ENCODE results near the gene THAP5. TPM values are rescaled to one million over a fixed set of nuclear protein-coding genes. Genes with fewer than 3 reads are reported as not detected.

Gene THAP5
- total and polyA plus RNA-seq, 4 donors = 11.3 to 29.9 (median 15.5) TPM

- peak; percentile 57 for TF ChIP-seq ATF3 (IDR thresholded peaks at IDR 0.05)
- TF ChIP-seq RAD21 (IDR thresholded peaks at IDR 0.05) = no peak
- TF ChIP-seq EGR1 (IDR thresholded peaks at IDR 0.05; ENCODE audit: low read depth in 2 of 2) = peak; percentile 93 to 95
- TF ChIP-seq JUND (IDR thresholded peaks at IDR 0.05) = no peak
- peak; percentile 90 for TF ChIP-seq REST (IDR thresholded peaks at IDR 0.05)
Observed at GRCh38 chr7:108525985-108526767, 43.3 kb downstream of the THAP5 start, which contains the start of gene PNPLA8 (continued).

GRCh38 chr7:108525327-108525984, 44.0 kb downstream of the THAP5 start:
- Histone ChIP-seq H3K9me3 (ENCODE audit: control insufficient read depth in 4 of 4, low read length in 3 of 4) (no peaks in the 10 kb centered on the region), H3K9ac (ENCODE audit: low read depth in 1 of 2, low read length in 2 of 2) (peak overlapping the region; percentile 93 to 99), H3K4me1 (ENCODE audit: control insufficient read depth in 4 of 4, insufficient read depth in 4 of 4, low read length in 3 of 4) (peaks cover 3 to 27% (median 14%) of the 10 kb centered on the region in 4 donors), H3K27me3 (ENCODE audit: control insufficient read depth in 4 of 4, insufficient read depth in 4 of 4, low read length in 3 of 4) (no peaks in the 10 kb centered on the region), H3K4me3 (ENCODE audit: low read depth in 1 of 3, low read length in 3 of 3) (peak overlapping the region; percentile 59 to 97 (median 82)), H3K27ac (ENCODE audit: low read depth in 1 of 2, low read length in 2 of 2) (peak overlapping the region; percentile 97 to 100), H3K36me3 (ENCODE audit: control insufficient read depth in 4 of 4, insufficient read depth in 3 of 4, low read depth in 1 of 4, low read length in 3 of 4) (no peaks in the 10 kb centered on the region)
- TF ChIP-seq REST (IDR thresholded peaks at IDR 0.05) (peak; percentile 59), CTCF (IDR thresholded peaks at IDR 0.05; ENCODE audit: low read depth, low read length, missing input control) (no peak), HNF4A (conservative IDR thresholded peaks at IDR 0.05) (peak; percentile 25 to 52), TAF1 (conservative IDR thresholded peaks at IDR 0.05) (peak; percentile 92), JUND (IDR thresholded peaks at IDR 0.05) (peak; percentile 28 to 62), SP1 (IDR thresholded peaks at IDR 0.05) (no peak), NR2F2 (IDR thresholded peaks at IDR 0.05) (no peak)
- 1% methylated on average over 22 of the region's 22 CpGs for WGBS
- DNase-seq (ENCODE audit: low spot score) = no peak
